Measurements from ENCODE around the gene ZFYVE21.

ZFYVE21 gene

GRCh38 chr14:103737432-103738045 lies 21.9 kb downstream of the ZFYVE21 start:
- no peak for DNase-seq (ENCODE audit: low spot score)

GRCh38 chr14:103738166-103738565 lies 22.6 kb downstream of the ZFYVE21 start:
- DNase-seq (ENCODE audit: low spot score), result no peak

GRCh38 chr14:103738701-103739451 lies 23.3 kb downstream of the ZFYVE21 start:
- no peak for DNase-seq (ENCODE audit: low spot score)

GRCh38 chr14:103739466-103739792 lies 23.8 kb downstream of the ZFYVE21 start:
- DNase-seq (ENCODE audit: low spot score), result no peak

- no peak for DNase-seq (ENCODE audit: low spot score)
Measured at GRCh38 chr14:103739793-103740501, 24.3 kb downstream of the ZFYVE21 start.

GRCh38 chr14:103740991-103741689 lies 25.5 kb downstream of the ZFYVE21 start:
- no peak for DNase-seq (ENCODE audit: low spot score)

GRCh38 chr14:103741876-103742275 lies 26.3 kb downstream of the ZFYVE21 start:
- no peak for DNase-seq (ENCODE audit: low spot score)

DNA sequence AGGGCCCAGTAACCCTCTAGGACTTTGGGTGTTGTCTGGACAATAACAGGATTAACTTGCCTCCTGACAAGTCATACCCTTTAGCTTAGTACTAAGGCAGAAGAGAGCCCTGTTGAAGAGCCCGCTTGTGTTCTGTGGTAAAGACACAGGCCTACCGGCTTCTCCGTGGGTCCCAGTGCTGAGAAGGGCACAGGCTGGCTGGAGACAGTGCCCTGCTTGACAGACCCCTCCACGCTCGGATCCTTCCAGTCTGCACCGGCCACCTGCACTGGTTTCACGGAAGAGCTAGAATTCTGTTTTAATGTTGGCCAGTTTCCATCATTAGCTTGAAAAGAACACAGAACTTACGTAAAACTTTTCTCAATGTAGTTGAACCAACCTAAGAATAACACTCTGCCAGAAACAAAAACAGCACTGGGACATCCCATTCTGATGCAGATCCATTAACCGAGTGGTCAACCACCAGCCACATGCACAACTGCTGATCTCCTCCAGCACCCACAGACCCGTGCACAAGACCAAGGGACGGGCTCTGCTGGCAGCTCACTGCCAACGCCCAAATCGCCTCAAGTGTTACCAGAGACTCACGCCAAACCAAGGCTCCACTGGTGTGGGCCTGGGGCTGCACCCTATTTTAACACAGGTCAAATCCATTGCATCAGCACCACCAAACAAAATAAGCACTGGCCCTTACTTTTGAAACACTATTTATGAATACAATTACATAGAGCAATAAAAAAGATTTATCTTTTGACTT lies 27.1 kb downstream of the ZFYVE21 start:
- no peak for DNase-seq (ENCODE audit: low spot score)

DNA sequence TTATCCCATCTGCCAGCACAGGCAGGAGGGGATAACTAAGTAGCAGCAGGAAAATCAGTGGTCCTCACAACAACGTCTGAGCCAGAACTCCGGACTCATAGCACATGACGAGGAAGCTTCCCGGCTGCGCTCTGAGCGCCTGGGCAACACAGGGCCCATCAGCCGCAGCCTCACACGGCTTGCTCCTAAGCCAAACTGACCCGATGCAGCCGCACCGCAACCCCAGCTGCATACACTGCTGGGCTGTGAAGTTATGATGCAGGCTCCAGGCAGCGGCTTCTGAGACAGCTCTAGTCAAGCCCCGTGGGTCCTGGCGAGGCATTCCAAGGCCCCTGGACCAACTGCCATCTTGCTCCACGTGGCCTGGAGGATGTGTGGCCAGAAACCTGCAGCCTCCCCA lies 28.1 kb downstream of the ZFYVE21 start:
- DNase-seq (ENCODE audit: low spot score), result no peak

- DNase-seq (ENCODE audit: low spot score), result no peak
Measured at GRCh38 chr14:103744621-103745395, 29.2 kb downstream of the ZFYVE21 start.

- DNase-seq (ENCODE audit: low spot score), result no peak
Measured at GRCh38 chr14:103745424-103745823, 29.8 kb downstream of the ZFYVE21 start.

DNA sequence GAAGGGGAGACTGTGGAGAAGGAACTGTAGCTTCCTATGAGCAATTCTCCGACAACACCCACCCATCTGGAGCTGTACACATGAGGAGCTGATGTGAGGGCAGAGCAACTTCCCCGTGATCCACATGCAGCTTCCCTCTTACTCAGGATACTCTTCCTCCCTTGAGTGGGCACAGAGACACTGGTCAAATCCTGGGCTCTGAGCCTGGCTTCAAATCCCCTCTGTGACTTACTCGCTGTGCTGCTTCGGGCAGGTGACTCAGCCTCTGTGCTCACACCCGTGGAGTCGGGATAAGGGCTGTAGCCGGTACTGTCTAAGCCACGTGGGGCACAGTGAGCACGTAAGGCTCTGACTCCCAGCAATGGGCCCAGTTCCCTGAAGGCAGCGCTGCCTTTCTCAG lies 31.1 kb downstream of the ZFYVE21 start:
- peak; percentile 20 for DNase-seq (ENCODE audit: low spot score)

DNA sequence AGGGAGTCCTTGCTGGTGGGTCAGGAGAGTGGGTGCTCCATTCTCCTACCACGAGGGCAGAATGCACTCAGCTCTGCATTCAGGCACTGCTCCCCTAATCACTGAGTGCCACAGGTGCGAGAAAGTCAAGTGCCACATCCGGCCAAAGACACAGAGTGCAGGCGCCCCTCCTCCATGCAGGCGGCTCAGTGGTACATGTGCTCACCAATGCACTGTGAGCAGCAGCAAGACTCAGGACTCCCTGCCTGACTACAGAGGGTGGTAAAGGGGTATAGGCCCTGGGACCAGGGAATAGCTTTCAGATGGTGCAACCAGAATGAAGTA lies 32.9 kb downstream of the ZFYVE21 start:
- no peak for DNase-seq (ENCODE audit: low spot score)

- no peak for DNase-seq (ENCODE audit: low spot score)
Measured at GRCh38 chr14:103749452-103749851, 33.8 kb downstream of the ZFYVE21 start.

DNA sequence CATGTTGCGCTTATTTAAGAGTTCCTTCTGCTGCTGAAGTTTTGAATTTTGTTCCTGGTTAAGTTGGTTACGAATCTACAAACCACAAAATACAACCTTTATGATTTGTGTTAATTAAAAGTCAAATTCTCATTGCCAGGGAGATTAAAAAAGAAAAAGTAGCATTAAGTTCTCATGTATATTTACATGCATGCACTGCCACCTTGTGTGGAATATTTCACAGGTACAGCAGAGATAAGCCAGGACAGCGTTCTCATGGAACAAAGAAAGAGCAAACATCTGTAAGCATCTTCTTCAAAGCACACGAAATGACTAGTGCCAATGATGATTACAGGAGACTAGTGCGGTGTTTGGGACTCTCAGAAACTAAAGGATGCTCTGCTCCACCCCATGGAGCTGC lies 34.2 kb downstream of the ZFYVE21 start:
- DNase-seq (ENCODE audit: low spot score), result no peak

- no peak for DNase-seq (ENCODE audit: low spot score)
Measured at GRCh38 chr14:103753774-103754173, 38.2 kb downstream of the ZFYVE21 start.

DNA sequence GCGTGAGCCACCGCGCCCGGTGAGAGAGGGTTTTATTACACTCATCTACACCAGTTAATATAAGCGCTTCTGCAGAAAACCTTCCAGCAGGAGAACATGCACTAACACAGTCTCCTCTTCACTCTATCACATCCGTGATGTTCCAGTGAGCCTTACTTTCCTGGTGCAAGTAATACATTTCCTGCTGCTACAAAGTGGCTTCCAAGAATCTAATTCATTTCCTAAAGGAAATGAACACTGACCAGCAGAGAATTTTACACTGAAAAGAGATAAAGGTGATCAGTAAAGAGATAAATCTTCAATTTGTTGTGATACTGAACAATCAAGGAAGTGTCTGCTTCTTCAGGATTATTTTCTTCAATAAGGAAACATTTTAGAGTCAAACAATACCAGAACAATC lies 39.5 kb downstream of the ZFYVE21 start:
- no peak for DNase-seq (ENCODE audit: low spot score)

- no peak for DNase-seq (ENCODE audit: low spot score)
Measured at GRCh38 chr14:103758059-103758776, 42.6 kb downstream of the ZFYVE21 start.

DNA sequence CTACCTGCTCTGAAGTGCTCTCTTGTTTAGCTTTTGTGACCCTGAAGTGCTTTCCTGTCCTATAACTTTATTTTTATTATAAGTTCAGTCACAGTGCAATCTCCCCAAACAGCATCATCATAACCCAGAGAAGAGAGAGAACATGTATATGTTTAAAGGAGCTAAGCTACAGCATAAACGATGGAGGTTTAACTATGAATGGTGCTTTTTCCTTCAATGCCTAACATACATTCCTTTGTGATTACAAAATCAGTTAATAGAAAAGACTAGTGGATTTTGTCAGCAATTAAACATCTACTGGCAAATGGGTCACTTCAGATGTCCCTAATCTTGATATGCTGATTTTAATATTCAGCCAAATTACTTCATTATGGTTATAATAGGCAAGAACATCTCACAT lies 46.4 kb downstream of the ZFYVE21 start:
- no peak for DNase-seq (ENCODE audit: low spot score)

DNA sequence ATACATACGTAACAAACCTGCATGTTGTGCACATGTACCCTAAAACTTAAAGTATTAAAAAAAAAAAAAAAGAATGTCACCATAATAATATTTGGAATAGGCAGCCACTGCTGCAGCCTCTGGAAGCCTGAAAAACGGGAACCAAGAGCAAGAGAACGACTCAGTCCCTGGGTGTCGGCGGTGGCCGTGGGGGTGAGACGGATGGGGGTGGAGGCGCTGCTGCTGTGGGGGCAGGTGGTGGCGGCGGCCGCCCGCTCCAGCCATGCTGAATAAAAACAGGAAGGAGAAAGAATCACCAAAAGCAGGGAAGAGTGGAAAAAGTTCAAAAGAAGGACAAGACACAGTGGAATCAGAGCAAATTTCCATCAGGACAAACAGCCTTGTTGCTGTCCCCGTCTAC lies 46.9 kb downstream of the ZFYVE21 start:
- DNase-seq (ENCODE audit: low spot score), result no peak
